Measurements from ENCODE around the gene METTL16.
"Not testable (repeated sequence)": the region's sequence is repeated elsewhere in the genome, so short reads cannot be mapped to it uniquely, and the experiment has no call there.

DNA sequence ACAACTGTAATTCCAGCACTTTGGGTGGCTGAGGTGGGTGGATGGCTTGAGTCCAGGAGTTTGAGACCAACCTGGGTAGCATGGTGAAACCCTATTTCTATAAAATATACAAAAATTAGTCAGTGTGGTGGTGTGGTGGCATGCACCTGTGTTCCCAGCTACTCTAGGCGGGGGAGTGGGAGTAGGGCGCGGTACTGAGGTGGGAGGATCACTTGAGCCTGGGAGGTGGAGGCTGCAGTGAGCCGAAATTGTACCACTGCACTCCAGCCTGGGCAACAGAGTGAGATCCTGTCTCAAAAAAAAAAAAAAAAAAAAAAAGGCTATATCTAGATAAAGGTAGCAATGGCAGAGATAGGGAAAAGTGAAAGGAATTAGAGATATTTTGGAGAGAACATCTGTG is 25.0 kb downstream of the METTL16 start:
- TF ChIP-seq, protein P1, sequence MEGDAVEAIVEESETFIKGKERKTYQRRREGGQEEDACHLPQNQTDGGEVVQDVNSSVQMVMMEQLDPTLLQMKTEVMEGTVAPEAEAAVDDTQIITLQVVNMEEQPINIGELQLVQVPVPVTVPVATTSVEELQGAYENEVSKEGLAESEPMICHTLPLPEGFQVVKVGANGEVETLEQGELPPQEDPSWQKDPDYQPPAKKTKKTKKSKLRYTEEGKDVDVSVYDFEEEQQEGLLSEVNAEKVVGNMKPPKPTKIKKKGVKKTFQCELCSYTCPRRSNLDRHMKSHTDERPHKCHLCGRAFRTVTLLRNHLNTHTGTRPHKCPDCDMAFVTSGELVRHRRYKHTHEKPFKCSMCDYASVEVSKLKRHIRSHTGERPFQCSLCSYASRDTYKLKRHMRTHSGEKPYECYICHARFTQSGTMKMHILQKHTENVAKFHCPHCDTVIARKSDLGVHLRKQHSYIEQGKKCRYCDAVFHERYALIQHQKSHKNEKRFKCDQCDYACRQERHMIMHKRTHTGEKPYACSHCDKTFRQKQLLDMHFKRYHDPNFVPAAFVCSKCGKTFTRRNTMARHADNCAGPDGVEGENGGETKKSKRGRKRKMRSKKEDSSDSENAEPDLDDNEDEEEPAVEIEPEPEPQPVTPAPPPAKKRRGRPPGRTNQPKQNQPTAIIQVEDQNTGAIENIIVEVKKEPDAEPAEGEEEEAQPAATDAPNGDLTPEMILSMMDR (IDR thresholded peaks at IDR 0.05; ENCODE audit: poor library complexity) = not testable (repeated sequence)
- TF ChIP-seq EZH2 (IDR thresholded peaks at IDR 0.05; ENCODE audit: borderline replicate concordance); EZH2phosphoT487 (IDR thresholded peaks at IDR 0.05; ENCODE audit: low read depth, severe bottlenecking, unreplicated experiment): not testable (repeated sequence)
